Uterus (tissue), 2 donors: Measurements from ENCODE around the gene BRD3.

Experiments
- CTCF ChIP-seq, 4 experiments: fragments of 200-600 bp in 2 of 4; fragments of 450-650 bp in 2 of 4; sonication (generic) in 2 of 4; IDR thresholded peaks; one replicate each; pipeline ENCODE4 v1.5.1; 2016 to 2019; ENCODE audit warnings: antibody characterized with exemption in 4 of 4, mild to moderate bottlenecking in 2 of 4, moderate library complexity in 1 of 4
- POLR2A ChIP-seq, 2 donors: fragments of 450-650 bp; IDR thresholded peaks; one replicate each; pipeline ENCODE4 v1.6.1; 2016; ENCODE audit warnings: antibody characterized with exemption in 2 of 2, mild to moderate bottlenecking in 1 of 2, moderate library complexity in 1 of 2

DNA sequence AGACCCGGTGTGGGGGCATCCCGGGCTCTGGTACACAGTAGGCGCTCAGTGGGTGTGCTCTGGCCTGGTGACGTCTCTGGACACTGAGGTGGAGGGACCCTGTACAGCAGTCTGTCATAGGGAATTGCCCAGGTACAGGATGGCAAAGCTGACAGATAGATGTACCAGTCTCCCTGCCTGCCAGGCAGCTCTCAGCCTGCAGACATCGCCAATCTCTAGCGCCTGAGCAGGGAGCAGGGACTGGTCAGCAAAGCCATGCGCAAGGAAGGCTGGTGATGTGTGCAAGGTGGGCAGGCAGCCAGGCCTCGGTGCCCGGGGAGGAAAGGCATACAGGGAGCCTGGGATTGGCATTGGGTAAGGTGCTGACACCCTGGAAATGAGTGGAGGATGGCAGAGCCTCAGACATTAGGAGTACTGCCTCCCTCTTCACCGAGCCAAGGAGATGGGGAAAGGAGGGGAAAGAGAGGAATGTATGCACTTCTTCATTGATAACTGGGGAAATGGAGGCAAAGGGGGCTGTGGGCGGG, 33.9 kb upstream of the BRD3 start:
- TF ChIP-seq CTCF (IDR thresholded peaks at IDR 0.05) (no peak), POLR2A (IDR thresholded peaks at IDR 0.05) (no peak)
